DMS153 treated with DMSO at 0.1 percent for 48 hours (cell line): ENCODE data around the gene POLDIP2.
"Not testable (repeated sequence)": the region's sequence is repeated elsewhere in the genome, so short reads cannot be mapped to it uniquely, and the experiment has no call there.

Experiments
- DNase-seq: peaks from one replicate; lab custom pipeline; 2025; ENCODE audit not compliant: unreplicated experiment; lab: John Stamatoyannopoulos, UW

POLDIP2 gene

DNA sequence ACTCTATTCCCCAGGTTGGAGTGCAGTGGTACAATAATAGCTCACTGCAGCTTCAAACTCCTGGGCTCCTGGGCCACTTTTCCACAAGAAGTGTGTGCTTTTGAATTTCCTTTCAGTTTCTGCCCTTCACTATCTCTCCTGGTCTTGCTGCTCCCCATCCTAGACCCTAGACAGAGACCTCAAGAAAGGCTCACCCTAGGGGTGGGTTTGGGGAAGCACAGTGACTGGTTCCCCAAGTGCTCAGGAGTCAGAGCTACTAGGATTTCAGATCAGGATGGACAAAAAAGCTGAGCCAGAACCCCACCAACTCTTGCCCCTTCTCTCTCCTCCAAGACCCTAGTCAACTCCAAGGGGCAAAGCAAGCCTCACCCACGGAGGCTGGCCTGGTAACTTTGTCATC, 9.3 kb upstream of the POLDIP2 start:
- DNase-seq: no peak

GRCh38 chr17:28365487-28365886, 8.2 kb upstream of the POLDIP2 start:
- DNase-seq: no peak

DNA sequence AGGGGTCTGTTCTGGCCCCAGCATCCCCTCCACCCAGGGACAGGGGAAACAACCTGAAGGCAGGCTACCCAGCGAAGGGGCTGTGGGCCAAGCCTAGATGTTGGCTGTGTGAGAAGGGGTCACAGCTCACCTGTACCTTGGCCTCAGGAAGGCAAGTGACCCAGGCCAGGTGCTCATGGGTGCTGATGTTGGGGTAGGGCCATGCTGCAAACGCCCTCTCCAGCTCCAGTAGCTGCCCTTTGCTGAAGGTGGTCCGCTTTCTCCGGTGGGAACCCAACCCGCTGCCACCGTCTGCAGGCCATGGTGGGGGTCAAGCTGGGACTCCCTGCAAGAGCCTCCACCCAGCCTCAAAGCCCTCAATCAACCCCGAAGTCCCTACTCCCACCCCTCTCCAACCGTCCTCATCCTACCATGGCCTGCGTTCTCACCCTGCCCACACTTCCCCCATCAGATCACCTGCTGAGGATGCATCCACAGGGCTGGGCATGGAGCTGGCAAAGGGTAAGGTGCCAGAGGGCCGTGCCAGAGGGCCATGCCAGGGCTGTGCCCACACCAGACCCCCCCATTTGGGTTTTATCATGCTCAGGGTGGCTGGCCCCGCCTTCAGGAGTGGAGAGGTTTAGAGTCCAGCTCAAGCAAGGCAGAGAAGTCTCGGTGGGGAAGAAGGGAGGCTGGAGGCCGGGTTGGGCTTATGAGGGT, 7.5 kb upstream of the POLDIP2 start, which contains the start of gene SEBOX:
SEBOX (minus strand) TSS at position 535 of the 699 bp plus-strand sequence; CDS start at position 487, 48 bp downstream.
- no peak for DNase-seq

DNA sequence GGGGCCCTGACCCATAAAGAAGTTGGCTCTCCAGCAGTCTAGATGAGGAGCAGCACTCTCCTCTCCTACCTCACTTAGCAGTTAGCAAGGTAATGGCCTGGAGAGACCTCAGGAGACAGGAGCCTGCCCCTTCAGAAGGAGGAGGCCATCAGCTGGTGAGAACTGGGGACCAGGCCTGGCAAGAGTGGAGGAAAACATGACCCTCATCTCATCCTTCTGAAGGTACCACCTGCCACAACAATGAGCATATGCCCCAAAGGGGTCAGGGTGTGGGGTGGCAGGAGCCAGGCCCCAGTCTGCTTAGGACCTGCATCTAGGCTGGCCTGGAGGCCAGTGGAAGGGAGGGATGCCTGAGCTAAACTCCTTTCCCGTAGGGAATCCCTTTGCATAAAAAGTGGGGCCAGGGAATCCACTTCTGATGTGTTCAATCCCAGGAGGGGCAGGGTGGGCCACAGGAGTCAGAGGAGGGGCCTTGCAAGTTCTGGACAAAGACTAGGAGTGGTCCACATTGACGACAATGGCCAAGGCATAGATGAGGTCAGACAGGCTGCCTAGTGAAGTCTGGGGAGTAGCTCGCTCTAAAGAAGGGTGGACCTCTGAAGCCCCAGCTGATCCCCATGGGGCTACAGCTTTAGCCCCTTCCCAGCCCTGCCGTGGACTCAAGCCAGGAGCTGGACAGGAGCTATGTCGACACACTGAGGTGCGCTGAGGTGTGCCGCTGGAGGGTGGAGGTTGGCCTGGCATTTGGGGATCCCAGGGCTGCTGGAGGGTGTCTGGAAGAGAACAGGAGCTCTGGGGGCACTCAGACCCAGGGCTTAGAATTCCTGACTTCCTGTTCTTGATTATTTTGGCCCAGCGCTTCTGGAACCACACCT, 6.7 kb upstream of the POLDIP2 start:
- DNase-seq: no peak

DNA sequence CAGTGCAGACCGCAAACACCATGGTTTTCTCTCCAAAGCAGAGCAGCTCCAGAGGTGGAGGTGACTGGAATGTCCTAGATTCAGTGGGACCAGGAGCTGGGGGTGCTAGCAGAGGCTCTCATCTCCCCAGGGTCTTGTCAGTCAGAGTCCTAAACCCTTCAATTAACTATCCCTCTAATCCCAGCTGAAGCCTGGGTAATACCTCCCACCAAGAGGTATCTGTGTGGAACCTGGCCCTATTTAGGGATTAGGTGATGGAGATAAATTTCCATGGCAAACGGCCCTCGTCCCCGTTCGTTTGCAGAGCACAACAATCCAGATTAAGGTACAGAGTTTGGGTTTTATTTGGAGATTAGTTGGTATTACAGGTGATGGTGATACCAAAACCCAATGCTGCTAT, 5.9 kb upstream of the POLDIP2 start:
- DNase-seq: no peak

DNA sequence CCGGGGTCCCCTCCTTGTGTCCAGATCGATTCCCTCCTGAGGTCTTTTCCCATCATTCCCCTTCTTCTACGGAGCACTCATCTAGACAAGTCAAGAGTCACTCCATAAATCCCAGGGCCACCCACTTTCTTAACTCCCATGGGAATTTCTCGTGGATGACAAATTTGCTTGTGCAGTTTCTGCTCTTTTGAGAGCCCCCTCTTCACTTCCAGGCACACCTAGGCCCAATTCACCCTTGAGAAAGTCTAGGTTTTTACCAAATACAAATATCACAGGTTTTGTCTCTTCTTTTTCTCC, 522 bp upstream of the POLDIP2 start:
- no peak for DNase-seq

DNA sequence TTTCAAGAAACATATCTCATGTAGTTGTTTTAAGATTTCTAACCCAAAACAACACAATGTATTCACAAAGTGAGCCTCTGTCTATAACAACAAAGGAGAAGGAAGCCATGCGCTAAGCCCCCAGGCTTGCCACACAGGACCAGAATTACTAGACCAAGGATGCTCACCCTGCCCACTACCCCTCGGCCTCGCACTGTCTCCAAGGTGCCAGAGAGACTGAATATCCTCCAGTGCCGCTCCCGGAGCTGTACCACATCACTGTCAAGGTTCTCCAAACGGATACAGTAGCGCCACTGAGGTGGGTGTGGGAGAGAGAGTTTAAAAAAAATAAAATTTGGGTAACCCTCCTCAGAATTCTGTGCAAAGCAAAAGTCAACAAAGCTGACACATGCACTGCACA, 7.1 kb downstream of the POLDIP2 start:
- no peak for DNase-seq

GRCh38 chr17:28348979-28349378, 8.3 kb downstream of the POLDIP2 start:
- DNase-seq: no peak

DNA sequence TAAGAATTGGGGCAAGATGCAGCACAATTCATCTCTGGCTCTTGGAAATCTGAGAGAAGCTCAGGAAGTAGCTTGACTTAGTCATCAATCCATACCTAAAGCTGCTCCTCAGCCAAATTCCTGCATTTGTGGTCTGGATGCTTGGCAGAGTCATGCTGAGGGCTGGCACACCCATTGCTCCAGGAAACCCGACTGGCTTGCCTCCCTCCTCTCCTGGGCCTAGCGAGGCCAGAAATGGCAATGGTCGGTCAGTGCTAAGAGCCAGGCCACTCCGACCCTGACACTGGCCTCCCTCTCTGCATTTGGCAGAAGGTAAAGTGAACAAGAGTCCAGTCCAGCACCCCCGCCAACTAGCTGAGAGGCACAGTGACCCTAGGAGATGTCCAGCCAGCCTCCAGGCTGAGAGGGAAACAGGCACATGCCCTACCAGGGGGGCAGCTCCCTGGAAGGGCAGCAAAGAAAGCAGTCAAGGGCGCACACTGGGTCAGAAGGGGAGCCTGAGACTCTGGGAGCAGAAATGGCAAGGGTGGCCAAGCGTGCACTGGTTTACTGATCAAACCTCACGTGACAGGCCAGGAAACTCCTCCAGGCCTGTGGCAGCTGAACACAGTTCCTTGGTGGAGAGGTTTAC, 10.0 kb downstream of the POLDIP2 start:
- DNase-seq: no peak

DNA sequence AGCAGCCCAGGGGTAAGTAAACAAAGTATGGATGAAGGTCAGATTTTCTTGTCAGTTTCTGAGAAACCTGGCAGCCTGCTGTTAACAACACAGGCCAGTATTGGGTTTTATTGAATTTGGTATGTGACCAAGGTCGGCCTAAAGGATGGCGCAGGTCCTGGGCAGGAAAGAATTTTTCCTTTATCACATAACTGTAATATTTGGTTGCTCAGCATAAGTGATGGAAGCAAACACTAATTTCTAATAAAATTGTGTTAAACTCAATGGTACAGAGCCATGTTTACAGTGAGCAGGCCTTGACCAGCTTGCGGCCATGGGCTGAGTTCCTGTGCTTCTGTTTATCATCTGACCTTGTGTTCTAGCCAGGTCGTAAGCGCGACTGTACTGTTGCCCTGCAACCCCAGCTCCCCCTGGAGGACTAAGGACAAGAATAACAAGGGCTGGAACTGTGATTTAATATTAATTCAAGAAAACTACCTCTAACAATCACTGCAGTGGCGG, 10.5 kb downstream of the POLDIP2 start:
- DNase-seq: no peak

- DNase-seq: no peak
Observed at GRCh38 chr17:28346199-28346580, 11.1 kb downstream of the POLDIP2 start.

DNA sequence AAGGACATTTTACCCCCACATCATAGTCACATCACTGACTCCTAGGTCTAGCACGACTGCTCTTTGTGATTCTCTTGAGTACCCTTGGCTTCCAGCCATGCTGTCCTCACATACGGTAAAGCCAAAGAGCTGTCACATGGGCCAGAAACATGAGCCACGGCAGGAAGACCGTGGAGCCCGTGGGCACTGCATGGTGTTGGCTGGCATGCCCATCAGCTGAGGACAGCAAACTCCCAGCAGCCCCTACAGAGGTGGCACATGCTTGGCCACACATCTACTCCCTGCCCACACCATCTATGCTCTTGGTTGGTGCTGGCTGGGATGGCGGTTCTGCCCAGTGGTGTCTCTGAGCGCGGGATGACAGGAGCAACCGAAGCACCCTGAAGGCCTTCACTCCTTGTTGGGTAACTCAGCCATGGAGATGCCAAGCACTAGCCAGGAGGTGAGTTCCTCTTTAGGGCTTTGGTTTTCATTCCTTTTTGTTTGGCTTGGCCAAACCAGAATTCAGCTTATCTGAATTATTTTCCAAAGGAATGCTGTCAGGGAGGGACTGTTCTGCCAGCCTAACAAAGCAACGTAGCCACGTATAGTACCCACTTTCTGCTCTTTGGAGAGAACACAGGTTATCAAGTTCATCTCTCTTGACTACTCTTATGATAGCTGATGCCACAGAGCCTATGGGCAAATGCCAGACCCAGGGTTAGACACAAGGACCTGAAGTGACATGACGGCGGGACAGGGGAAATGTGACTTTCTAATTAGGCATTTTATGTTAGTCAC, 11.7 kb downstream of the POLDIP2 start:
- DNase-seq: no peak

- no peak for DNase-seq
Observed at GRCh38 chr17:28344435-28344901, 12.9 kb downstream of the POLDIP2 start.

DNA sequence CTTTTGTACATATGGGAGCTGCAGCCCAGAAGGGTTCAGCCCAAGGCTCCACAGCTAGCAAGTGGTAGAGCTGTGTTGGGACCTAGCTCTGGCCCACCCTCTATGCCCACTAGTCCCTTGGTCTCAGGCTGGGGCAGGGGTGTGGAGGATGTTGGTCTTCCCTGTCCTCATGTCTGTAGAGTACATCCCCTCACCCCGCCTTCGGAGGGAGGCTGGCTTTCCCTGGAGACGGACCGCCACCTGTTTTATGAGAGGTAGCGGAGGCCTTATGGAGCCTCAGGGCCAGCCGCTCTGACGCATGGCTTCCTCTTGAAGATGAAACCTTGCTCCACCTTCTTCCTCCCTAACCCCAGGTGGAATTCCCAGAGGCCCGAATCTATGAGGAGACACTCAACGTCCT, 13.3 kb downstream of the POLDIP2 start:
- DNase-seq: no peak

- DNase-seq: no peak
Observed at GRCh38 chr17:28343491-28343932, 13.8 kb downstream of the POLDIP2 start.

DNA sequence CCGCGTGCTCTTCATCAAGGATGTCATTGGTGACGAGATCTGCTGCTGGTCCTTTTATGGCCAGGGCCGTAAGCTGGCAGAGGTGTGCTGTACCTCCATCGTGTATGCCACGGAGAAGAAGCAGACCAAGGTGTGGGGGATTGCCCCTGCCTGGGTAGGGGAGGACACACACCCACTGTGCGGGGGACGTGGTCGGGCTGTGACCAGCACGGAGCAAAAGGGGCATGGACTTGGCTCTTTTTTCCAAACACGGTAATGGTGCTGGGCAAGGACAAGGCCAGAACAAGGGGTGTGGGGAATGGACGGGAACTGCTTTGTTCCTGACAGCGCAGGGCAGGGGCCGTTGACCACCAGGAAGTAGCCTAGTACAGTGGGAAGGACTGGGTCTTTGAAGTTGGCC, 15.0 kb downstream of the POLDIP2 start:
- DNase-seq: no peak

DNA sequence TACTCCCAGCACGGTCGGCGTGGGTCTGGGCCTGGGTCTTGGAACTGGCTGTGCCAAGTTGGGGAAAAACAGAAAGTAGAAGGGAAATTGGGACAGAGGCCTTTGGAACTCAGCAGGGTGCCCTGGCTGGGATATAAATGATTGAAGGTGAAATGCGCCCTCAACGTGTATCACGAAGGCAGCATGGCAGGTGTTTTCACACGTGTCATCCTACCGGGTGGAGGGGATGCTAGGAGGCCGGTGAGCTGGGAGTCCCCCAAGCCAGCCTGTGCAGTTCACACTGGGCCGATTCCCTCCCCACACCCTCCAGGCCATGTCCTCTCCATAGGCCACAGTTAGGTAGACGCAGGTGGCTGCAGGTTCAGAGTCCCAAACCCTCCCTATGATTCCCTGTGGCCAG, 15.8 kb downstream of the POLDIP2 start:
- no peak for DNase-seq

- DNase-seq: no peak
Observed at GRCh38 chr17:28340374-28340773, 17.0 kb downstream of the POLDIP2 start.

DNA sequence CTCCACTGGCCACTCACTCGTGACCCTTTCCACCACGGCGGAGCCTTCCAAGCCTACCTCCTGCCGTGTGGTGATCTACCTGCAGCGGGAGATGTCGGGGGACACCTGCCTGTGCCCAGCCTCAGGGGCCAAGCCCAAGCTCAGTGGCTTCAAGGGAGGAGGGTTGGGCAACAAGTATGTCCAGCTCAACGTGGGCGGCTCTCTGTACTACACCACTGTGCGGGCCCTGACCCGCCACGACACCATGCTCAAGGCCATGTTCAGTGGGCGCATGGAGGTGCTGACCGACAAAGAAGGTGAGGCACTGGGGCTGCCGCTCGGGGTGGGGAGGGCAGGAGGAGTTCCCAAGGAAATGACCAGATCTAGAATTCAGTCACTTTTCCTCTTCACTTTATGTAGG, 17.9 kb downstream of the POLDIP2 start:
- no peak for DNase-seq

- not testable (repeated sequence) for DNase-seq
Observed at GRCh38 chr17:28338769-28339212, 18.5 kb downstream of the POLDIP2 start.
